ENCODE data around the gene RBMS1.
A peak's percentile ranks its signal among the peaks of the same experiment; 100 is the strongest.

RBMS1 gene

DNA sequence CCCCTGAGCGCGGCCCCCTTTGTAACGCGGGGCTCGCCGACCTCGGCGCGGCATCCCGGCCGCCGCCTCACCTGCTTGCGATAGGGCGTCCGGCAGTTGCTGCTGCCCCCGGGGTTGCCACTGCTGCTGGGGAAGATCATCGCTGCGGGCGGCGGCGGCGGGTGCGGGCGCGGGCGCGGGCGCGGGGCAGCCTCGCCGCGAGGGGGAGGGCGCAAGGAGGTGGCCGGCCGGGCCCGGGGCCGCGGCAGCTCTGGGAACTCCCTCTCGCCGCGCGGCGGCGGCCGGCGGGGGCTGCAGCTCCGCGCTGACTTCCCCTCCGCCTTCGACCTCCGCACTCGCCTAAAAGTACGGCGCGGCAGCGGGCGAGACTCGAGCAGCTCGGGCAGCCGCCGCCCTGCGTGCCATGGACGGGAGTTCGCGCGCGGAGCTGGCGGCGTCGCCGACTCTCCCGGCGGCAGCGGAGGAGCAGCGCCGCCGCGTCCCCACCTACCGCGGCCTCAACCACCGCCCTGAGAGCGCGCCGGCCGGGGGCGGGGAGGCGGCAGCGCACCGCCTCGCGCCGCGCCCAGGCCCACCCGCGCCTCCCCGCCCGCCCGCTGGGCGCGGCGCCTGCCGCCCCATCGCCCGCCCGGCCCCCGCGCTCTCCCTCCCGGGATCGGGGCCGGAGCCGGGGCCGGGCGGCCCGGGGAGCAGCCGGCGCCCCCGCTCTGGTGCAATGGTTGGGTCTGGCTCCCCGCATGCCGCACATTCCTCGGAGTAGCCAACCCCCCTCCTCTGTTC, 86.0 kb downstream of the RBMS1 start:
- DNase-seq: peak; percentile 73

- peak; percentile 90 for DNase-seq
These were observed 86.8 kb downstream of the RBMS1 start for GRCh38 chr2:160406591-160407392.

DNA sequence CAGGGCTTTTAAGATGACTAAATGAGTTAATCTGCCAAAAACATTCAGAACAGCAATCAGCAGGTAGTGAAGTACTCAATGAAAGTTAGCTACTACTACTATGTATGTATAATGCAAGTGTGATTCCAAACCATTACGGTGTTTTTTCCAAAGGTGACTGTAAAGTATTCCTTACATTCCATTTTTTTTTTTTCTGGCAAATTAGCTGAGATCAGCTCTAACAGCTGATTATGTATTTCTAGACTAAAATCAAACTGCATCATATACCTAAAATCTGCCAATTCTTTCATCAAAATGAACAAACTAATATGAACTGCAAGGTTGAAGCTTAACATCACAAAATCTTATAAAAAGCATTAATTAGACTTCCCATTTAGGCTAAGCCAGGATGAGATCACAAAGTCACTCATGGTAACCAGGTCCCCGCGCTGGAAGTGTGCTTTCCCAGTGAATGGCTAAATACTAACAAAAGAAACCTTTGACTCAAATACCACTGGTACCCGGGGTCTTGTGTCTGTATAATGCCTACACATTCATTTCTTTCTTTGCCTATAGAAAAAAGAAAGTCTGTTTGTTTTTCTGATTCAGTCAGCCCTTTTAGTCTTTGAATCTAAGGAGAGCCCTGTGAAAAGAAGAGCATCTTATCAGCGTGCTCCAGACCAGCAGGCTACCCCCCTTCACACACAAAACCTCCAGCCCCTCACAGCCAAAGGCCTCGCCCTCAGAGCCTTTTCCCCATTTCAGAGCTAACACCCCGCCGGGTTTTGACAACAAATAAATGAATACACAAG, 88.3 kb downstream of the RBMS1 start:
- DNase-seq: no peak

GRCh38 chr2:160402997-160403979, 90.3 kb downstream of the RBMS1 start:
- no peak for DNase-seq

DNA sequence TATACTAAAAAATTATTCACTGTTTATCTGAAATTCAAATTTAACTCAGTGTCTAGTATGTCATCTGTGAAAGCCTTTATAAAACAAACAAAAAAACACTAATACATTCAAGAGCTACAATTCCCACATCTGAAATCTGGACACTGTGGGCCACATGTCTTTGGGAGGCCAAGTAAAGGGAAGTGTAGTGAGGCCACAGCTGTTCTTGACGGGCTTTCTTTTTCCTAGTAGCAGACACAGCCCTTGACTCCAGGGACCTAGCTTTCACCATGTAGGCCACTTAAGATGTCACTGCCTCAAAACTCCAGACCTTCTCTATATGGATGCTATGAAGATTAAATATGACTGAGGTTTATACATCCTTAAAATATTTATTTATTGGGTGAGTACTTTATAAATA, 91.1 kb downstream of the RBMS1 start:
- no peak for DNase-seq

DNA sequence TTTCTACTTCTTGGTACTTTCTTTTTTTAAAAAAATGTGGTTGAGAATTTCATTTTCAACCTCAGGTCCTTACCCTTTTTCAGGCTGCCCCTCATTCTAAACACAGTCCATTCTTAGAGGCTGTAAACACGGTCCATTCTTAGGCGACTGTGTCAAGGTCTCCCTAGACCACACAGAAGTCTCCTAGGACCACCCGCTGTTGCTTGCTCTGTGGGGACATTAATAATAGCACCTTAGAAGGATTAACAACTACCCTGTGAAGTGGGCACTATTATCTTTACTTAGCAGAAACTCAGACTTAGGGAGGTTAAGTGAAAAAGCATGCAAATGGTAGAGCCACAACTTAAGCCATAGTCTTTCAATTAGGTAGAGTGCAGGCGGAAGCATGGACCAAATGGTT, 91.7 kb downstream of the RBMS1 start:
- no peak for DNase-seq

- no peak for DNase-seq
These were observed 93.7 kb downstream of the RBMS1 start for GRCh38 chr2:160399880-160400279.

DNA sequence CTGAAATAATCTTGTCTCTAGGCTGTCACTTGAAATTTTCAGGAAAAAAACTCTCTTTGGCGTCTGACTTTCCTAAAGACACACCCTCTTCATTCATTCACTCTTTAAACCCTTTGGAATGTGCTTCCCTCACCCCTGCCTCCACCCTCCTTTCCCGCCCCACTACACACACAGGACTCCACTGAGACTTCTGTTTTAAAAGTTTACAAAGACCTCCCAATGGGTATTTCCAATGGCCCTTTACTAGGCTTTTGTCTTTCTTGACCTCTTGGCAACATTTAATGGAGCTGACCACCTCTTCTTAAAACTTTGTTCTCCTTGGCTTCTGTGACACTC, 96.1 kb downstream of the RBMS1 start:
- no peak for DNase-seq

DNA sequence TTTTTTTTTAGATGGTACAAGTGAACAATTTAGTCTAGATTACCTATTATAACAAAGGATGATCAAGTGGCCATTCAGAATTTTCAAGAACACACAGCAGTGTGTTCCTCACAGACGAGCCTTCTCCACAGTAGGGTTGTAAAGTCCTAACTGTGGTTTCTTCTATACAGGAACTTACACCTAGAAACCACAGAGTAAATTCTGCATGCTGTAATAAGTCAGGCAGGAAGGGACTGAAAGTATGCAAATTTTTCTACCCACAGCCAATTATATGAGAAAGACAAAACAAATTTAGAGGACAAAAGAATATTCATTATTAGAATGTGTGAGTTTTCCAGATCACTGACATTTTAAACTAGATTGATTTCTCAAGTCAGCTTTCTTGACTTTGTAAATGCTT, 99.5 kb downstream of the RBMS1 start:
- peak; percentile 68 for DNase-seq

DNA sequence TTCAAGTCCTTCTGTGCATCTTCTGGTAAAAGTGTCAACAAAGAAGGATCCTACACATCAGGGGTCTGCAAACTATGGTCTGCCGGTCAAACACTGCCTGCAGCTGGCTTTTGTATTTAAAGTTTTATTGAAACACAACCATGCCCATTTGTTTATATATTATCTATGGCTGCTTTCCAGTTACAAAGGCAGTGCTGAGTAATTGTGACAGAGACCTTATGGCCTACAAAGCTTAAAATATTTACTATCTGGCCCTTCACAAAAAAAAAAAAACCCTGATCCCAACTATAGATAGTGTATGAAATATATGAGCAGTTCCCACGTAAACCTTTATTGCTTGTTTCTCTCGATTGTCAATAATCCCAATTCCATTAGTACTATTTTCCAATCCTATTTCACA, 101.4 kb downstream of the RBMS1 start:
- DNase-seq: no peak

DNA sequence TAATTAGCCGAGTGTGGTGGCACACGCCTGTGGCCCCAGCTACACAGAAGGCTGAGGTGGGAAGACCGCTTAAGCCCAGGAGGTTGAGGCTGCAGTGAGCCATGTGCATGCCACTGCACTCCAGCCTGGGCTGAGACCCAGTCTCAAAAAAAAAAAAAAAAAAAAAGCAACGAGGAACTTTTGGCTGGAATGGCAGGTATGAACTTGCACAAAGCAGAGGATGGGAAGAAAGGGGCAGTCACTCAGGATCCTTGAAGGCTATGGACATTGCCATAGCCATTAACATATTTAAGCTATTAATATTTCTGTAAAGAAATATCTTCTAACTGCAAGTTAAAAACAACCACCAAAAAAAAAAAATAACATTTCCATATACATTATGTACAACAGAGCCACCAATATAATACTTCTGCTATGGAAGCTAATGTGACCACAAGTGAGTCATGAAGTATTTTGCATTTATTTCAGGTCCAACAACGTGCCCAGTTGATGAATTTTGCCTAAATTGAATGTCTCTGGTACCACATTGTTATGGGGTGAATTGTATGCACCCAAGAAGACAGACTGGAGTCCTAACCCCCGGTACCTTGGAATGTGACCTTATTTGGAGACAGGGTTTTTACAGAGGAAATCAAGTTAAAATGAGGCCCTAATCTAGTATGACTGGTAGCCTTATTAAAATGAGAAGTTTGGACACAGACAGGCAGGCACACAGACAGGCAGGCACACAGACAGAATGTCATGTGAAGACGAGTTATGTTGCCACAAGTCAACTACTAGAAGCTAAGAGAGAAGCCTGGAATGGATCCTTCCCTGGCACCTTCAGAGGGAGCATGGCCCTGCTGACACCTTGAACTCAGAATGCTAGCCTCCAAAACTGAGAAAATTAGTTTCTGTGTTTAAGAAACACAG, 102.8 kb downstream of the RBMS1 start:
- DNase-seq: no peak

GRCh38 chr2:160389875-160390274, 103.7 kb downstream of the RBMS1 start:
- DNase-seq: no peak

DNA sequence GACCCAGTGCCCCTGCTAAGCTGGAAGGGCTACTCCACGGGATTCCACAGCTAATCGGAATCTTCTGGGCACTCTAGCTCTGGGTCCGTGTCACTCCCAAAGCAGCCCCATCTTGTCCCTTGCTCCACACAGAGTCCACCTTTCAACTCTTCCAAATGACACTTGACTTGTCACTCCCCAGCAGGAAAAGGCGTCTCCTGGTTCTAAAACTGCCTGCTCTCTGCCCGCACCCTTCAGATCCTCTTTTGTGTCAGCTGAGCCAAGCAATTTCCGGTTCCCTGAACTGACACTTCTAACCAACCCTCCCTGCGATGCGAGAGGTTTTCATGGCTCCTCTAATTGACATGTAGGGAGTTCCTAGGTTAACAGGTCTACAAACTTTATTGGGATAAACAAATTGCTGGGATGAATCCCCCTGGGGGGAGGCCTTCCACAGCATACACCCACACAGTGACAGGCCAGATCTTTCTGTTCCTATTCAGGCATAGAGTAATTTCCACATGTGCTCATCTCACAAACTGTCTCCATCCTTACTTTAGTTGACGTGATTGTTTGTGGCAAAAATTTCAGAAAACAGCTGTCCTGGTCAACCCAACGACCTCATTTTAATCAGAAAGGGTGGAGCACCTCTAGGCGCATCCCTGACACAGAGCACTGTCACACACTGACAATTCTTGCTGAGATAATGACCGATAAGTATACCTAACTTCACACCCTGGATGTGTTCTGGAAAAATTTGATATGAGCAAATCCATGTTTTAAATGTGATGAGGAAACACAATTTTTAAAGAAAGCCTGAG, 104.9 kb downstream of the RBMS1 start:
- DNase-seq: peak; percentile 51

DNA sequence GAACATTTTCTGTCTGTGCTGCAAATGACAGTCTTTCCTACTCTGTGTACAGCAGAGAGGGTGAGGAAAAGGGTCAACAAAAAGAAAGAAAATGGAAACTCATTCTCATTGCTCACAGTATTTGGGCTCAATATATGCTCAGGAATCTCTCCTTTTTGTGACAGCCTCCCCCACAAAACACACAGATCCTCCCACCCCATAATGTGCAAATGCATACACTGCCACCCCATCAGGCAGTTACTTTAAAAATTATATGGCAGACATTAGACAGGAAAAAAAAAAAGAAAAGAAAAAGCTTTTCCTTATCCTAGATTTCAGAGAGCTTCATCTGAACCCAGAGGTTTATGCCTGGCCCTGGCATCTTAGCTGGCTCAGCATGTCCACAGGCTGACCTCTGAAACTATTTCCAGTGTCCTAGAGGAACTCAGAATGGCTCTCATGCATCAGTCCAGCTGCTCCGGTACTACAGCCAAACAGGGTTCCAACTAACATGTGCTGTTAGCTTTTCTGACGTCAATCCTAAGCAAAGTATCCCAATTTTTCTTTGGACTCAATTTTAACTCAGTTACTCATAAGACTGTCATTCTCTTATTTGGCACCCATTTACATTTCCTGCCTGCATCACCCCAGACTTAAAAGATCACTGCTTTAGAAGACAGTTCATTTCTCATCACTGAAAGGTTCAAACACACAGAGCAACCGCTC, 105.9 kb downstream of the RBMS1 start:
- DNase-seq: no peak

DNA sequence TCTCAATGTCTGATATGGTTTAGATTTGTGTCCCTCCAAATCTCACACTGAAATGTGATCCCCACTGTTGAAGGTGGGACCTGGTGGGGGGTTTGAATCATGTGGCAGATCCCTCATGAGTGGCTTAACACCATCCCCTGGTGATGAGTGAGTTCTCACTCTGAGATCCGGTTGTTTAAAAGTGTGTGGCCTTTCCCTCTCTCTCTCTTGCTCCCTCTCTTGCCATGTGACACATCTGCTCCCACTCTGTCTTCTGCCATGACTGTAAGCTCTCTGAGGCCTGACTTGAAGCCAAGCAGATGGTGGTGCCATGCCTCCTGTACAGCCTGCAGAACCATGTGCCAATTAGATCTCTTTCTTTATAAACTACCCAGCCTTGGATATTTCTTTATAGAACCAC, 108.8 kb downstream of the RBMS1 start:
- no peak for DNase-seq

DNA sequence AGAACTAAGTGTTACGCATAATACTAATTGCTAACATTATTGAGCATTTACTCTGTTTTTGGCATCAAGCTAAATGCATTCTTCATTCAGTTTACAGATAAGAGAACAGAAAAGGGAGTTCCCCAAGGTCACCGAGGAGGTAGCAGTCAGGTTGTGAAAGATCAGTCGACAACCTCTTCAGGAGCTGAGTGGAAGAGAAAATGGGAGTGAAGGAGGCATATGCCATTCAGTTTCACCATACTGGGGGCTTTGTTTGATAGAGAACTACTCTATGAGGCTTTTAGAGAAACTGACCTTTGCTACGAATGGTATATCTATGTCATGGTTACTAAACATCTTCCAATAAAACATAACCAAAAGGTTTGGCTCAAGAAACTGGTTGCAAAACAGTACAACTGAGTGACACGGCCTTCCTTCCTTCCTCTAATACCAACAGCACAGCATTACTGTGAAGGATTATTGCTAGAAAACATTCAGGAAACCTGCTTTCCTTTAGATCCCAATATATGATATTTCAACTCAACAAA, 112.1 kb downstream of the RBMS1 start:
- no peak for DNase-seq

- DNase-seq: no peak
These were observed 113.0 kb downstream of the RBMS1 start for GRCh38 chr2:160380611-160381010.

DNA sequence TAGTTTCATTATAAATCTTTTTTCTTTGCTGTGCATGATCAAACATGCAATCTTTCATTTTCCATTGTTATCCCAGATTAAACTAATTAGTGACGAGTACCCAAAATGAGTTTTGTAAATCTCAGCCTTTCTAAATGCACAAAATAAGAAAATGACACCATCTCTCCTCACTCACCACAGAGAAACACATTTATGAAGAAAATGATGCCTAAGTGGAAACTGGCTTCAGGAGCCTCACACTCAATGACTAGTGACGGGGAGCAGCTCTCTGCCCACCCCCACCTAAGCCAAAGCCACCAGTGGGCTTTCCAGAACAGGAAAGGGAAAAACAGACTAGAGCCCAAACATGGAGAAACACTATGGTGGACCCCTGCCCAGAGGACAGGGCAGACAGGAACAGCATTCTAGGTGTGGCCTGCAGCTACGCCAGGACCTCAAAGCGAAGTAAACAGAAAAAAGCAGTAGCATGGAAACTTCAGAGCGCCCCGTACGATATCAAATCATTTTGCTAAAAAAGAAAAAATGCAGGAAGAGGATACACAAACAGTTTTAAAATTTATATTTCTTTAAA, 113.5 kb downstream of the RBMS1 start:
- no peak for DNase-seq

DNA sequence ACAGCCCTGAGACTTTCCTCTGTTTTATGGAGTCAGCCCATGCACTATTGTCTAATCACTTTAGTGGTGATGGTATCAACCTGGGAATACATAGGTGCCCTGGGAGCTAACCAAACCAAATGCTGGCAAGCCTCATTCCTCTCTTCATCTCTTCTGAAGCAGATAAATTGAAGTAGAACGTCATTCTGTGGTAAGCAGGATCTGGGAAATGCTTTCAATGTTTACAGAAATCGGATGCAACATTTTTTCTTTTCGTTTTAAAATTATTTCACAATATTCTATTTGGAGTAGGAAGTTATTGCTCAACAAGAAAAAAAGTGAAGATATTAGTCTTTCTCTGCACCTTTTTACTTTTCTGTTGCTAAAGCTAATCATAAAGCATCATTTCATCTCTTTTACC, 114.2 kb downstream of the RBMS1 start:
- DNase-seq: no peak
